Gastrocnemius medialis (tissue), 4 donors: Measurements from ENCODE around the gene POLR2C. TPM values are rescaled to one million over a fixed set of nuclear protein-coding genes. Genes with fewer than 3 reads are reported as not detected.
A peak's percentile ranks its signal among the peaks of the same experiment; 100 is the strongest.

ENCODE experiments used
- ATAC-seq, 2 donors: fragments of 150-250 bp; one replicate each; pipeline ENCODE4 v1.9.1; 2016
- DNase-seq, 2 donors: peaks; one replicate each; pipeline ENCODE4 v3.0.0-alpha.2; 2019
- H3K27ac ChIP-seq, 4 donors: fragments of 200-600 bp; sonication (generic); 1 replicate in 1 of 4; 2 replicates in 3 of 4; pipeline ENCODE4 v1.5.1; 2016 to 2018; ENCODE audit warnings: mild to moderate bottlenecking in 2 of 4, moderate library complexity in 1 of 4
- H3K27me3 ChIP-seq, 3 donors: fragments of 200-600 bp; sonication (generic) in 2 of 3; 1 replicate in 1 of 3; 2 replicates in 2 of 3; pipeline versions ENCODE4 v1.5.1 to v1.6.0; 2016 to 2019; ENCODE audit warnings: mild to moderate bottlenecking in 1 of 3, moderate library complexity in 1 of 3
- H3K36me3 ChIP-seq, 2 donors: fragments of 200-600 bp; sonication (generic) in 1 of 2; one replicate each; pipeline ENCODE4 v1.5.1; 2017 to 2018
- H3K4me1 ChIP-seq, 2 donors: fragments of 200-600 bp; sonication (generic) in 1 of 2; one replicate each; pipeline ENCODE4 v1.5.1; 2016 to 2017; ENCODE audit warnings: mild to moderate bottlenecking in 2 of 2
- H3K4me3 ChIP-seq, 4 donors: fragments of 200-600 bp; sonication (generic) in 3 of 4; 1 replicate in 1 of 4; 2 replicates in 3 of 4; pipeline ENCODE4 v1.5.1; 2016 to 2019; ENCODE audit warnings: mild to moderate bottlenecking in 2 of 4
- H3K9me3 ChIP-seq, 3 donors: fragments of 200-600 bp; sonication (generic) in 2 of 3; 1 replicate in 1 of 3; 2 replicates in 2 of 3; pipeline ENCODE4 v1.5.1; 2016 to 2019
- CTCF ChIP-seq, 5 experiments: fragments of 450-650 bp in 3 of 5; fragments of 200-600 bp in 2 of 5; sonication (generic) in 2 of 5; IDR thresholded peaks in 4 of 5; conservative IDR thresholded peaks in 1 of 5; 1 replicate in 4 of 5; 2 replicates in 1 of 5; pipeline ENCODE4 v1.5.1; 2016 to 2019; ENCODE audit warnings: antibody characterized with exemption in 5 of 5, mild to moderate bottlenecking in 3 of 5, moderate library complexity in 3 of 5
- POLR2A ChIP-seq, 2 donors: fragments of 450-650 bp; IDR thresholded peaks; one replicate each; pipeline ENCODE4 v1.6.1; 2017; ENCODE audit warnings: antibody characterized with exemption in 2 of 2, mild to moderate bottlenecking in 2 of 2, moderate library complexity in 2 of 2
- in situ Hi-C, 4 donors: fragments of 200-750 bp; cut with MboI; loops; one replicate each; pipeline versions ENCODE4 v1.15.0 to v1.8.0; 2017; ENCODE audit warnings: low sequenced_read_pairs in 4 of 4
- intact Hi-C: fragments of 100-400 bp; cut with DNase I; formaldehyde crosslinking; loops from one replicate; pipeline ENCODE4 v1.15.1; 2023; ENCODE audit warnings: low total_unique reads
- total RNA-seq, 4 donors: library from RNA; depleted of rRNA; stranded (reverse); fragments of >200 nt; gene quantifications; one replicate each; pipeline versions ENCODE4 v1.1.0 to v1.2.3, GENCODE V29; 2016

POLR2C gene
- total RNA-seq, 4 donors from 2014 or later: 97.2 to 162 (median 134) TPM

- Histone ChIP-seq H3K4me3 (no peak overlapping the region), H3K9me3 (no peaks in the 10 kb centered on the region), H3K27me3 (peaks cover 0 to 4% (median 0%) of the 10 kb centered on the region in 3 donors), H3K4me1 (peaks cover 5 to 18% of the 10 kb centered on the region in 2 donors), H3K36me3 (no peaks in the 10 kb centered on the region), H3K27ac (no peak overlapping the region)
- in situ Hi-C loops: no loop called here
- intact Hi-C loops: no loop called here
- TF ChIP-seq POLR2A (IDR thresholded peaks at IDR 0.05) (no peak), CTCF (IDR thresholded peaks at IDR 0.05 in 4 of 5, conservative IDR thresholded peaks at IDR 0.05 in 1 of 5) (no peak)
- no peak for DNase-seq
- no peak for ATAC-seq
Measured at GRCh38 chr16:57482845-57483545, 20.5 kb downstream of the POLR2C start.

- Histone ChIP-seq H3K9me3 (no peaks in the 10 kb centered on the region), H3K27ac (no peak overlapping the region), H3K4me1 (peaks cover 5 to 17% of the 10 kb centered on the region in 2 donors), H3K4me3 (no peak overlapping the region), H3K27me3 (peaks cover 0 to 4% (median 0%) of the 10 kb centered on the region in 3 donors), H3K36me3 (no peaks in the 10 kb centered on the region)
- no peak for TF ChIP-seq CTCF (IDR thresholded peaks at IDR 0.05 in 4 of 5, conservative IDR thresholded peaks at IDR 0.05 in 1 of 5)
- no peak for TF ChIP-seq POLR2A (IDR thresholded peaks at IDR 0.05)
- DNase-seq (no peak), ATAC-seq (no peak)
- in situ Hi-C loops (no loop called here), intact Hi-C loops (no loop called here)
Measured at GRCh38 chr16:57483725-57484514, 21.4 kb downstream of the POLR2C start.

- in situ Hi-C loops (no loop called here), intact Hi-C loops (no loop called here)
- DNase-seq (no peak), ATAC-seq (no peak)
- no peaks in the 10 kb centered on the region for H3K36me3 ChIP-seq
- no peak for TF ChIP-seq POLR2A (IDR thresholded peaks at IDR 0.05)
- TF ChIP-seq CTCF (IDR thresholded peaks at IDR 0.05 in 4 of 5, conservative IDR thresholded peaks at IDR 0.05 in 1 of 5): no peak
- H3K4me1 ChIP-seq: peaks cover 5 to 11% of the 10 kb centered on the region in 2 donors
- peaks cover 0 to 4% (median 0%) of the 10 kb centered on the region in 3 donors for H3K27me3 ChIP-seq
- H3K27ac ChIP-seq: no peak overlapping the region
- H3K4me3 ChIP-seq: no peak overlapping the region
- no peaks in the 10 kb centered on the region for H3K9me3 ChIP-seq
Measured at GRCh38 chr16:57484515-57485005, 22.1 kb downstream of the POLR2C start.

- peak overlapping the region in 2 of 4 donors; percentile 6 to 38 for H3K27ac ChIP-seq
- H3K9me3 ChIP-seq: no peaks in the 10 kb centered on the region
- H3K4me1 ChIP-seq: peaks cover 5 to 11% of the 10 kb centered on the region in 2 donors
- H3K27me3 ChIP-seq: peaks cover 0 to 2% (median 0%) of the 10 kb centered on the region in 3 donors
- ATAC-seq: no peak
- H3K4me3 ChIP-seq: peak overlapping the region; percentile 49 to 75 (median 60)
- in situ Hi-C loops (no loop called here), intact Hi-C loops (no loop called here)
- DNase-seq: no peak
- H3K36me3 ChIP-seq: no peaks in the 10 kb centered on the region
- no peak for TF ChIP-seq POLR2A (IDR thresholded peaks at IDR 0.05)
- TF ChIP-seq CTCF (IDR thresholded peaks at IDR 0.05 in 4 of 5, conservative IDR thresholded peaks at IDR 0.05 in 1 of 5): no peak
Measured at GRCh38 chr16:57485091-57485915, 22.8 kb downstream of the POLR2C start.
